ENCODE measurements around the gene ZNF784. TPM values are rescaled to one million over a fixed set of nuclear protein-coding genes. Genes with fewer than 3 reads are reported as not detected.

Gene ZNF784
- total and polyA plus RNA-seq, 2 of the 8 experiments (the other 6 are each of a cell fraction or from before 2014, with no cell fraction given) = 6.5 to 8.0 TPM

DNA sequence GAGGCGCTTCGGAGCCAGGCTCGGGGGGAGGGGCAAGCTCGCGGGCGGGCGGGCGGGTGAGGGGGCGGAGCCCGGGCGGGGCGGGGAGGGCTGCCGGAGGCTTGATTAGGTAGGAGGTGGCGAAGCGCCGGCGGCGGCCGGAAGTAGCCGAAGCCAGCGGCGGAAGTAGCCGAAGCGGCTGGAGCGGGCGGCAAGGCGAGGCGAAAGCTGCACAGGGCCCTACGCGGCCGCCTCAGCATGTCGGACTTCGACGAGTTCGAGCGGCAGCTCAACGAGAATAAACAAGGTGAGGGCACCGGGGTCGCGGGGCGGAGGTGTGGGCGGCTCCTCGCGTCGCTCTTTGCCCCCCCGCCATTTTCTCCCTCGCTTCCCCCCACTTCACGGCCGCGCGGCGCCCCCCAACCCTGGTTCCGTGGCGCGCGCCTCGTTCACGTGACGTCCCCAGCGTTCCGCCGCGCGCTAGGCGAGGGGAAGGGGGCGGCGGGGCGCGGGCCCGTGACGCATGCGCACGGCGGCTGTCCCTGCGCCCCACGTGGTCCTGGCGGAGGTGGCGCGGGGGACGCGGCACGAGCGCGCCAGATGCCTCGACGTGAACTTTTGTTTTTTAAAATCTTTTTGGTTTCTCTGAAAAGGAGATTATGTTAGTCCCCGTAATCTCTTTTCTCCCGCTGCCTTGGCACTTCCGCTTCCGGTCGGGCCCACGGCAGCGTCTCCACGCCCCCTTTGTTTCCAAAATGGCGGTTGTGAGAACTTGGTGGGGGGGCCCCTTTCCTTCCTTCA, 30.7 kb upstream of the ZNF784 start, which contains the start of gene U2AF2:
Gene U2AF2, plus strand, starts transcription at position 168 of the 780 bp plus-strand sequence. Its CDS starts 70 bp downstream, at position 238.
- Histone ChIP-seq H3K23me2 (ENCODE audit: low read depth, low read length) (peaks cover 13% of the 10 kb centered on the region), H2BK120ac (replicated peaks; ENCODE audit: low read depth, low read length) (peak within 1 kb of the TSS; percentile 11), H3K23ac (ENCODE audit: insufficient read length) (no peak within 1 kb of the TSS), H3K4me3 (ENCODE audit: extremely low read depth in 1 of 4, insufficient read depth in 2 of 4, low read depth in 3 of 4, low read length in 4 of 4) (peak within 1 kb of the TSS; percentile 84 to 93 (median 92)), H3K79me1 (ENCODE audit: low read depth, low read length) (peaks cover 5% of the 10 kb centered on the region; the same call in 1 of the 2 replicates), H4K8ac (ENCODE audit: extremely low read depth, insufficient read depth, low read length) (peak within 1 kb of the TSS; percentile 99), H2BK20ac (ENCODE audit: low read length) (0 out of 2 replicates have a peak within 1 kb of the TSS, but pooled peaks have one; percentile 13), H3K36me3 (ENCODE audit: control insufficient read depth in 2 of 4, insufficient read depth in 4 of 4, low read length in 3 of 4) (peaks cover 2 to 9% (median 4%) of the 10 kb centered on the region in 4 experiments; a peak in 3 of 8 replicates), H4K91ac (replicated peaks; ENCODE audit: insufficient read length, low read length) (peak within 1 kb of the TSS; percentile 98), H3K4me1 (replicated peaks in 1 of 4; ENCODE audit: control insufficient read depth in 3 of 4, insufficient read depth in 4 of 4, low read length in 3 of 4) (peaks cover 3 to 18% (median 10%) of the 10 kb centered on the region in 4 experiments; a peak in 6 of 7 replicates), H4K20me1 (replicated peaks in 1 of 2; ENCODE audit: control insufficient read depth in 1 of 2, insufficient read depth in 2 of 2, low read length in 2 of 2) (peaks cover 19 to 20% of the 10 kb centered on the region in 2 experiments), H3K9ac (replicated peaks in 1 of 4; ENCODE audit: extremely low read depth in 1 of 4, low read depth in 3 of 4, low read length in 3 of 4) (peak within 1 kb of the TSS; percentile 98 to 100 (median 99)), H4K5ac (ENCODE audit: insufficient read length, low read depth, low read length) (peak within 1 kb of the TSS; percentile 96), H2BK12ac (ENCODE audit: low read depth, low read length) (peak within 1 kb of the TSS; percentile 98), H2AK5ac (ENCODE audit: low read depth, low read length) (peak within 1 kb of the TSS; percentile 96), H3K9me3 (ENCODE audit: insufficient read depth in 2 of 2, low read depth in 1 of 2, low read length in 1 of 2) (no peaks in the 10 kb centered on the region), H2BK15ac (ENCODE audit: low read length) (peak within 1 kb of the TSS; percentile 10; the same call in 1 of the 2 replicates), H3K14ac (ENCODE audit: insufficient read length) (peak within 1 kb of the TSS; percentile 62), H3K79me2 (ENCODE audit: control insufficient read depth in 1 of 2, insufficient read depth in 2 of 2, low read length in 2 of 2) (peaks cover 44 to 47% of the 10 kb centered on the region in 2 experiments), H2AFZ (ENCODE audit: low read length) (peak within 1 kb of the TSS; percentile 99), H3K4ac (replicated peaks; ENCODE audit: insufficient read length, low read depth, low read length) (peak within 1 kb of the TSS; percentile 36), H2BK5ac (ENCODE audit: low read depth, low read length) (peak within 1 kb of the TSS; percentile 100), H3K27ac (ENCODE audit: low read depth, low read length) (peak within 1 kb of the TSS; percentile 98), H3K56ac (replicated peaks; ENCODE audit: insufficient read length, low read depth, low read length) (peak within 1 kb of the TSS; percentile 94), H3K27me3 (replicated peaks in 1 of 4; ENCODE audit: control insufficient read depth in 3 of 4, extremely low read depth in 1 of 4, insufficient read depth in 3 of 4, low read length in 3 of 4) (no peaks in the 10 kb centered on the region), H3K18ac (ENCODE audit: extremely low read depth, low read length) (peak within 1 kb of the TSS; percentile 100), H3K4me2 (ENCODE audit: insufficient read depth in 1 of 2, low read depth in 2 of 2, low read length in 2 of 2) (peak within 1 kb of the TSS; percentile 81 to 94)
- DNase-seq (ENCODE audit: low read depth in 1 of 2, low spot score in 2 of 2) (peak in 1 of 2 experiments; percentile 97), FAIRE-seq (no peak)
- POLR2A ChIA-PET (ENCODE audit: partially characterized antibody) = interaction anchor here (0.6 to 2.8 kb wide), 19 partner anchors 9 to 514 kb away, joined by 3 to 16 read pairs (median 5); partner anchors contain the start of genes EPN1, FIZ1, TMEM238 and ZNF524
- CTCF ChIA-PET (ENCODE audit: partially characterized antibody) = interaction anchor here (0.6 to 1.0 kb wide), 16 partner anchors 13 to 653 kb away, joined by 3 to 10 read pairs (median 3); no protein-coding TSS in a partner anchor
- 1% methylated on average over 34 of the region's 95 CpGs; no CpG with 5 or more reads in 1 of the 2 experiments for WGBS, 2 experiments (ENCODE audit: extremely low coverage in 1 of 2, insufficient coverage in 1 of 2, insufficient read length in 1 of 2, insufficient replicate concordance in 2 of 2, low coverage in 1 of 2, low lambda C conversion rate in 2 of 2, missing lambda C conversion rate in 1 of 2)
- TF ChIP-seq, protein P1, sequence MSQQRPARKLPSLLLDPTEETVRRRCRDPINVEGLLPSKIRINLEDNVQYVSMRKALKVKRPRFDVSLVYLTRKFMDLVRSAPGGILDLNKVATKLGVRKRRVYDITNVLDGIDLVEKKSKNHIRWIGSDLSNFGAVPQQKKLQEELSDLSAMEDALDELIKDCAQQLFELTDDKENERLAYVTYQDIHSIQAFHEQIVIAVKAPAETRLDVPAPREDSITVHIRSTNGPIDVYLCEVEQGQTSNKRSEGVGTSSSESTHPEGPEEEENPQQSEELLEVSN (IDR thresholded peaks at IDR 0.05) = peak; percentile 88
- TF ChIP-seq HDAC2 (IDR thresholded peaks at IDR 0.05; ENCODE audit: borderline replicate concordance in 1 of 2, low read depth in 2 of 2, low read length in 2 of 2) = 0 out of 4 replicates have a peak, but pooled peaks of 1 of the 2 experiments have one; percentile 36
- TF ChIP-seq, protein P2, sequence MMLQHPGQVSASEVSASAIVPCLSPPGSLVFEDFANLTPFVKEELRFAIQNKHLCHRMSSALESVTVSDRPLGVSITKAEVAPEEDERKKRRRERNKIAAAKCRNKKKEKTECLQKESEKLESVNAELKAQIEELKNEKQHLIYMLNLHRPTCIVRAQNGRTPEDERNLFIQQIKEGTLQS (IDR thresholded peaks at IDR 0.05; ENCODE audit: insufficient read depth, low read depth, low read length) = no peak
- TF ChIP-seq, protein P3, sequence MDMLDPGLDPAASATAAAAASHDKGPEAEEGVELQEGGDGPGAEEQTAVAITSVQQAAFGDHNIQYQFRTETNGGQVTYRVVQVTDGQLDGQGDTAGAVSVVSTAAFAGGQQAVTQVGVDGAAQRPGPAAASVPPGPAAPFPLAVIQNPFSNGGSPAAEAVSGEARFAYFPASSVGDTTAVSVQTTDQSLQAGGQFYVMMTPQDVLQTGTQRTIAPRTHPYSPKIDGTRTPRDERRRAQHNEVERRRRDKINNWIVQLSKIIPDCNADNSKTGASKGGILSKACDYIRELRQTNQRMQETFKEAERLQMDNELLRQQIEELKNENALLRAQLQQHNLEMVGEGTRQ (IDR thresholded peaks at IDR 0.05; ENCODE audit: low read length) = peak; percentile 51; the same call in 1 of the 2 replicates
- TF ChIP-seq RNF2 (IDR thresholded peaks at IDR 0.05; ENCODE audit: borderline replicate concordance, low read depth, low read length, missing control alignments, poor library complexity, severe bottlenecking) = no peak
- TF ChIP-seq TAF1 (IDR thresholded peaks at IDR 0.05; ENCODE audit: low read depth, low read length) = peak; percentile 67
- no peak for TF ChIP-seq SIX5 (IDR thresholded peaks at IDR 0.05; ENCODE audit: low read depth, low read length)
